HG03342 (cell line): ENCODE measurements around the gene NRN1L.
A peak's percentile ranks its signal among the peaks of the same experiment; 100 is the strongest.
"Not testable (repeated sequence)": the region's sequence is repeated elsewhere in the genome, so short reads cannot be mapped to it uniquely, and the experiment has no call there.

Experiments used
- ATAC-seq: cut with Tn5 transposase; IDR thresholded peaks from one replicate; pipeline ENCODE4 v1.9.1; 2021; ENCODE audit warnings: mild to moderate bottlenecking, moderate library complexity; ENCODE audit not compliant: unreplicated experiment

NRN1L gene

DNA sequence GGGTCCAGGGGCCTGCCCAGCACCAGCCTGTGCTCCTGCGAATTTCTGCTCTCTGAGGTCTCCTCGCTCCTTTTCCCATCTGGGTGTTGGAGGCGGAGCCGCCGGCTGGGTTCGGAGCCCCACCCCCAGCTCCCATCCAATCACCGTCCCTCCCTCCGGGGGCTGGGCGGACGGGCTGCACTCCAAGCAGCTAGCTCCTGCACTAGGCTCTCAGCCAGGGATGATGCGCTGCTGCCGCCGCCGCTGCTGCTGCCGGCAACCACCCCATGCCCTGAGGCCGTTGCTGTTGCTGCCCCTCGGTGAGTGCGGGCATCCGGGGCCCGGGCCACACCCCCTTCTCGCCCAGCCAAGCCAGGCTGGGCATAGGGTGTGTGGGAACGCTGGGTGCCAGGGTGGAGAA is at the start of gene NRN1L:
TSS of gene NRN1L (plus strand) at position 202 of the 400 bp plus-strand sequence. CDS start at position 221, 19 bp downstream.
- ATAC-seq: no peak

GRCh38 chr16:67837190-67837589 is 47.5 kb upstream of the NRN1L start:
- ATAC-seq: not testable (repeated sequence)

GRCh38 chr16:67837811-67838210 is 46.9 kb upstream of the NRN1L start:
- no peak for ATAC-seq

DNA sequence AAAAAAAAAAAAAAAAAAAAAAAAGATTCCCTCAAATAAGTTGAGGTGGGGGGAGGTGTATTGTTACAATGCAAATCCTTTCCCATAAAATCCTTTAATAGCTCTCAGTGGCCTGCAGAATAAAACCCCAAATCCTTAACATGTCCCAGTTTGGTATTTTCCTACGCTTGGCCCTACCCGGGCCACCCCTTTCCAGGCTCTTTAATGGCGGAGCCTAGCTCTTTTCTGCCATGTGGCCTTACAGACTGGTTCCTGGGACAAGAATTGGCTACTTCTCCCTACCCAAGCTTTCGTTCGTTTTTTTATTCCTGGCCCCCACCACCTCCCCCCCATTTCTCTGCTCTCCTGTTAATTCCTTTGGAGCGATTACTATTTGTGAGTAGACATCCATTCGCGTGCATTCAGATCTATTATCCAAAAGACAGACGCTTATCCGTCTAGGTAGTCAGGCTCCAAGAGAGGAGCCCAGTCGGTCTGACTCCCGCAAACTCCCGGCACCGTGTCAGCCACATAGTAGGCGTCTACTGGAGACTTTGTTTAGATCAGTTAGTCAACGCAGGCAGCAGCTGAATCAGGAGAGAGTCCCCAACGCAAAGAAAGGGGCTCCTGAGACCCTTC is 43.4 kb upstream of the NRN1L start:
- ATAC-seq: no peak

DNA sequence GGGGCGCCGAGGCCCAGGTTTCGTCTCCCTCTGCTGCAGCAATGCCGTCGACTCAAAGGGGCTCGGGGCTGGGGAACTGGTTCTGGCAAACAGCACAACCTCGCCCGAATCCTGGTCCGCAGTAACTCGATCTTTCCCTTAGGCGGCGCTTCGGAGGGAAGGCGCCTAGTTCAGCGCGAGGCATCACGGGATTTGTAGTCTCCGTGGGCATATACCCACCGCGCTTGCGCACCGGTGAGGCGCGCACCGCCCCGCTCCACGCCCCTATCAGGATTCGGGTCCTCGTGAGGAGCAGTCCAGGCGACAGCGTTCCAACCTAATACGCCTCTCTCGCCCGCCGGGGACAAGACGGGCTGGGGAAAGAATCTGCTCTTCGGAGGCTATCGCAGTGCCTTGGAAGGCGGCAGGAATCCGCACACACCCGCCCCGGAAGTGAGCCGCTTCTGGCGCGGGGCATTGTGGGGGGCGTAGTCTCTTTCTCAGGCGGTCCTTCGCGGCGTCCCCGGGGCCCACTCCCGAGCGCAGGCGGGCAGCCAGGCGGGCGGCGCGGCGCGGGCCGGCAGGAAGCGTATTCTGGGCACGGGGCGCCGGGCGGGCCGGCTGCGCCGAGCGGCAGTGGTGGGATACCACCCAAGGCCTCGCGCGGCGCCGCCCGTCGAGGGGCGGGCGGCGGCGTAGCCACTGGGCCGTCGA is 42.7 kb upstream of the NRN1L start, which contains the start of gene THAP11:
TSS of gene THAP11 (plus strand) at position 505 of the 693 bp plus-strand sequence. CDS start 235 bp downstream, outside the sequence.
- peak; percentile 50 for ATAC-seq

DNA sequence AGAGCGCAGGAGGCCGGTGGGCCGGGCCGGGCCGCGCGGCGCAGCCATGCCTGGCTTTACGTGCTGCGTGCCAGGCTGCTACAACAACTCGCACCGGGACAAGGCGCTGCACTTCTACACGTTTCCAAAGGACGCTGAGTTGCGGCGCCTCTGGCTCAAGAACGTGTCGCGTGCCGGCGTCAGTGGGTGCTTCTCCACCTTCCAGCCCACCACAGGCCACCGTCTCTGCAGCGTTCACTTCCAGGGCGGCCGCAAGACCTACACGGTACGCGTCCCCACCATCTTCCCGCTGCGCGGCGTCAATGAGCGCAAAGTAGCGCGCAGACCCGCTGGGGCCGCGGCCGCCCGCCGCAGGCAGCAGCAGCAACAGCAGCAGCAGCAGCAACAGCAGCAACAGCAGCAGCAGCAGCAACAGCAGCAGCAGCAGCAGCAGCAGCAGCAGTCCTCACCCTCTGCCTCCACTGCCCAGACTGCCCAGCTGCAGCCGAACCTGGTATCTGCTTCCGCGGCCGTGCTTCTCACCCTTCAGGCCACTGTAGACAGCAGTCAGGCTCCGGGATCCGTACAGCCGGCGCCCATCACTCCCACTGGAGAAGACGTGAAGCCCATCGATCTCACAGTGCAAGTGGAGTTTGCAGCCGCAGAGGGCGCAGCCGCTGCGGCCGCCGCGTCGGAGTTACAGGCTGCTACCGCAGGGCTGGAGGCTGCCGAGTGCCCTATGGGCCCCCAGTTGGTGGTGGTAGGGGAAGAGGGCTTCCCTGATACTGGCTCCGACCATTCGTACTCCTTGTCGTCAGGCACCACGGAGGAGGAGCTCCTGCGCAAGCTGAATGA is 42.0 kb upstream of the NRN1L start:
- peak; percentile 1 for ATAC-seq

- ATAC-seq: no peak
Observed at GRCh38 chr16:67843343-67843765, 41.3 kb upstream of the NRN1L start.

DNA sequence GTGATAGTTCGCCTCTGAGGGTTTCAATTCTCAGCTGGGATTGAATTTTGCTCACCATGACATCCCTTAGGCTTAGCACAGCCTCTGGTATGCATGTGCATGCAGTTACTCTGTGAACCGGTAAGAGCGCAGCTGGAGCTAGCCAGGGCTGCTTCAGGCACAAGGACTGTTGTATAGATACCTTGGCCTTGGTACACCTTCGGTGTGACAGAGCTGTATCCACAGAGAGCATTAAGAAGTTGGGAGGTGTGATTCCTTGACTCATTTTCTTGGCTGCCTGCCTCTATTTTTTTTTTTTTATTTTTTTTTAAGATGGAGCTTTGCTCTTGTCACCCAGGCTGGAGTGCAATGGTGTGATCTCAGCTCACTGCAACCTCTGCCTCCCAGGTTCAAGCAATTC is 40.2 kb upstream of the NRN1L start:
- ATAC-seq: no peak

DNA sequence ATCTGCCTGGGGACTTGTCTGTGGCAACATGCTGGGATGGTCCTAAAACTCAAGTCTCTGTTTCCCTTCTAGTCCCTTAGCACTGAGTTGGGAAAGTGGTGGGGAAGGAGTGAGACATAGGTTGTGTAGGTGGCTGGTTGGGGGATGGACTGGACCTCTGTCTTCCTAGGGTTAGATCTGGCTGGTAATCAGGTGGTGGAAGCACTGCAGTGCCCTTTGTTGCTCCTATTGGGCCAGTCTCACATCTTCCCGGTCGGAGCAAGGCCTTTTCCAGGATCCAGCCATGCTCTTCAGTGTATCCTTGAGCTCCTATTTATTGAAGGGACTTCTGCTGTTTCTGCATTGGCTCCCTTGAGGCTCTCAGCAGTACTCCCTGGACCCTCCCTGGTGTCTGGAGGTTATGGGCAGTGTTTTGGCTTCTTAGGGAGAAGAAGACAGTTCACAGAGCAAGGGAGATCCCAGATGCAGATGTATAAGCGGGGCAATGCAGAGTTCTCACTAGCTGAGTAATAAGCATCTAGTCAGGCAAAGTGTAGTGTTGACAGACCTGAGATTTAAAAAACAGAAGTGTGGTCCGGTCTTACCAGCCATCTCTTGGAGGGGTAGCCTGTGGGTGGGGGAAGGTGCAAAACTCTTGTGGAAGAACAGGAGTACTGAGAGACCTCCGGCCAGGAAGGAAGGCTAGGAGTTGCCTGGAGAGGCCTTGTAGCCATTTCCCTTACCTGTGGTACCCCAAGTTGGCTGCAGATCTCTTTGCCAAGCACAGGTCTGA is 39.2 kb upstream of the NRN1L start:
- ATAC-seq: no peak

- ATAC-seq: no peak
Observed at GRCh38 chr16:67846063-67846319, 38.7 kb upstream of the NRN1L start.

DNA sequence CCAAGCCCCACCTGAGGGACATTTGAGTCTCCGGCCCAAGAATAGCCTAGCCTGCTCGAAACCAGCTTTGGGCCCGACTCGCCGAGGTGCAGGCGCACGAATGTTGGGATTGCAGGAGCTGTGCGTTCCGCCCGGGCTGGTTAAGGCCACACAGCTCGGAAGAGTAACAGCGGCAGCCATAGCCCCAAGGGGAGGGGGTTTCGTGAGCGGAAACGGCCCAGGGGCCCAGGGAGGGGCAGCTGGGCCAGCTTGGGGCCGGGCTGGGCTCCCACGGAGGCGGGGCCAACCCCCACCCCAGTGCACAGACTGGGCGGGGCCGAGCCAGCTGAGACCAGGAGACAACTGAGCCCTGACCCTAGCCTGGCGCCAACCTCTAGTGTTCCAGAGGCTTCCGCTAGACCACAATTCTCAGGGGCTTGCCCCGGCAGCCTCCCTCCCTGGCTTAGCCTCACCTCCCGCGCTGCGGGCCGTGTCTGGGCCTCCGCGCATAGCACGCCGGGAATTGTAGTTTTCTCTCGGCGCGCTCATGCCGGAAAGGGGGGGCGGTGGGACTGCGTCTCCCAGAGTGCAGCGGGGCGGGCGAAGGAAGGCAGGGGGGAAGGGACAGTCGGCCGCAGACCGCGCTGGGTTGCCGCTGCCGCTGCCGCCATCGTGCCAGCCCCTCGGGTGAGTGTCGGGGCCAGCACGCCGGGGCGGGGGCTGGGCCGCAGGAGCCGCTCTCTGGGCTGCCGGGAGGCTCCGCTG is 38.2 kb upstream of the NRN1L start, which contains the start of gene NUTF2:
TSS of gene NUTF2 (plus strand) at position 614 of the 744 bp plus-strand sequence. CDS start 18,198 bp downstream, outside the sequence.
- peak; percentile 55 for ATAC-seq

DNA sequence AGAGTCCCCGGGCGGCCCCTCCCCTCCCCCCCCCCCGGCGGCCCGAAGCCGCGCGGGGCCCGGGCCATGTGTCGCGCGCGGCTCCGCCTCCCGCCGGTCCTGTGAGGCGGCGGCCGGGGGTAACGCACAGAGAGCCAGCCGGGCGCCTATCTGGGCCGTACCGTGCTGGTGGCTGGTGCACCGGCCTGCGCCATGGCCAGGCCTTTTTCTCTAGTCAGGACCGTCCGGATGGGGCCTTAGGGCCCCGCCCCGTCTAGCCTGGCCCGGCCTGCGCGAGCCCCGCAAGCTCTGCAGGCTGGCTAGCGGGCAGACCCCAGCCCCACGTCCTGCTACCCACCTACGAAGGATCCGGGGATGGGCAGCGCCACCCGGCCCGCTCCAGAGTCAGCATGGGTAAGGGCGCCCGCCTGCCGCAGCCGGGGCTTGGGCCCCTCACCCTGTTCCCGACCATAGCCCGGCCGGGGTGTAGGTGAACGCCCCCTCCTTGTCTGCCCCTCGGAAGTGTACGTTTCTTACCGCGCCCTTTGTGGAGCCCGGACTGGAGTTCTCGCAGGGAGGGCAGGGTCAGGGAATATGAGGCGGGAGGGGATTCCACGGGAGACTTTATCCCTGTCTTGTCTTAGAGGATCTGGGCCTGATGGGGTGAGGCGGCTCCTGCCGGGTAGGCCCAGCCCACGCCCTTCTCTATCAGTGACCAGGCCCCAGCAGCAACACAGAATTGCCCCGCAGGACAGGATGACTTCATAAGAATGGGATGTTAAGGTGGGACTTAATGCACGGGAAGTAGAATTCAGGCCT is 37.4 kb upstream of the NRN1L start, which contains the start of gene CENPT:
TSS of gene CENPT (minus strand) at position 630 of the 798 bp plus-strand sequence. CDS start 13,834 bp downstream, outside the sequence.
- peak; percentile 44 for ATAC-seq

DNA sequence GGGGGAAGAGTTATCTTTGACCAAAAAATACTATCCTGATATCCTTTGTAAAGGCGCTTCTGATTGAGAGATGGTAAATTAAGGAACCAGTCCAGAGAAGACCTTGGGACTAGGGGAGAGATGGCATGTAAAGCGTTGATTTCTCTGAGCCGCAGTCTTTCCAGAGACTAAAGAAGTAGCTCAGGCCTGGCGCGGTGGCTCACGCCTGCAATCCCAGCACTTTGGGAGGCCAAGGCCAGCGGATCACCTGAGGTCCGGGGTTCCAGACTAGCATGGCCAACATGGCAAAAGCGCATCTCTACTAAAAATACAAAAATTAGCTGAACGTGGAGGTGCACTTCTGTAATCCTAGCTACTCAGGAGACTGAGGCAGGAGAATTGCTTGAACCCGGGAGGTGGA is 36.6 kb upstream of the NRN1L start:
- ATAC-seq: no peak

- no peak for ATAC-seq
Observed at GRCh38 chr16:67853670-67854069, 31.0 kb upstream of the NRN1L start.

GRCh38 chr16:67855789-67856188 is 28.9 kb upstream of the NRN1L start:
- no peak for ATAC-seq

GRCh38 chr16:67856927-67857546 is 27.6 kb upstream of the NRN1L start:
- ATAC-seq: no peak

DNA sequence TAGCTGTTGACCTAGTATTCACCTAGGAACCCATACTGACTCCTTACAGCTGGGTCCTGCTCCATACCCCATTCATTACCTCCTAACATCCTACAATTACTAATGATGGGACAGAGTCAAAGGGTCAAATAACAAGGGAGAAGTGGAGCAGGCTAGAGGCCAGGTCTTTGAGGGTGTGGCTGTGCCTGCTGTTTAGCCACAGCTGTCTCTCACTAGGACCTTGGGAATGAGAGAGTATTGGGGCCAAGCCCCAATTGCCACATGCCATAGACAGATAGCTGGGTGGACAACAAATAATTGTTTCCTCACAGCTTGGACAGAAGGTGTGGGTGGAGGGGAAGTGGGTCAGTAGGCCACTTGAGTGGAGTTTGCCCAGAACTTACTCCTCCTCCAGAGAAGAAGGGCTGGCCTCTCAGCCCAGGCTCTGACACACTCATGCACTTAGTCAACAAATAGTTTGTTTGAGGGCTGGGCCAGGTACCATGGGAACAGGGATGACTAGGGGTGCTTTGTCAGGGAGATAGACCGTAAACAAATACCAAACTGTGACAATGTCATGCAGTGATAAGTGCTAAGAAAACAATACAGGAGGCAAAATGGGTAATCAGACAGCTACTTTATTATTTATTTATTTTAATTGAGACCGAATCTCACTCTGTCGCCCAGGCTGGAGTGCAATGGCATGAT is 27.0 kb upstream of the NRN1L start:
- no peak for ATAC-seq

GRCh38 chr16:67858500-67858899 is 26.2 kb upstream of the NRN1L start:
- no peak for ATAC-seq
